Bronchial epithelial cell (primary cell): ENCODE data around the gene TIA1. TPM values are rescaled to one million over a fixed set of nuclear protein-coding genes. Genes with fewer than 3 reads are reported as not detected.
"Not testable (repeated sequence)": the region's sequence is repeated elsewhere in the genome, so short reads cannot be mapped to it uniquely, and the experiment has no call there.

Source experiments
- DNase-seq: peaks from one replicate; pipeline ENCODE4 v3.0.0-alpha.2; 2010; ENCODE audit warnings: low read depth
- FAIRE-seq: peaks from 2 replicates; lab custom pipeline; 2011; peaks lifted over from hg19 to GRCh38; lab: Jason Lieb, UNC
- H3K27me3 ChIP-seq: 2 replicates; pipeline ENCODE4 v1.5.1; 2011; ENCODE audit warnings: low read length; ENCODE audit not compliant: control insufficient read depth, insufficient read depth
- H3K36me3 ChIP-seq: 2 replicates; pipeline ENCODE4 v1.5.1; 2011; ENCODE audit warnings: low read length; ENCODE audit not compliant: control insufficient read depth, insufficient read depth
- H3K4me3 ChIP-seq: 2 replicates; pipeline ENCODE4 v1.5.1; 2011; ENCODE audit warnings: mild to moderate bottlenecking, low read depth, low read length, control low read depth
- CTCF ChIP-seq: IDR thresholded peaks from 2 replicates; pipeline ENCODE4 v1.5.1; 2011; ENCODE audit warnings: mild to moderate bottlenecking, moderate library complexity, low read length, control low read depth, inconsistent platforms; ENCODE audit not compliant: insufficient read depth, severe bottlenecking
- total RNA-seq: library from RNA; depleted of rRNA; stranded (reverse); fragments of >200 nt; gene quantifications from 2 replicates; pipeline ENCODE4 v1.2.1, GENCODE V29; 2014

Gene TIA1
- total RNA-seq, 1 donor from 2014 or later = 58.7 TPM

GRCh38 chr2:70182689-70183088, 65.7 kb downstream of the TIA1 start:
- no peak for TF ChIP-seq CTCF
- peaks cover 6% of the 10 kb centered on the region for H3K36me3 ChIP-seq
- DNase-seq = no peak
- no peaks in the 10 kb centered on the region for H3K27me3 ChIP-seq
- no peak for FAIRE-seq
- no peak overlapping the region for H3K4me3 ChIP-seq

GRCh38 chr2:70181363-70181956, 67.0 kb downstream of the TIA1 start:
- DNase-seq (no peak), FAIRE-seq (no peak)
- TF ChIP-seq CTCF = no peak
- H3K36me3 ChIP-seq = peaks cover 9% of the 10 kb centered on the region
- H3K4me3 ChIP-seq = no peak overlapping the region
- H3K27me3 ChIP-seq = no peaks in the 10 kb centered on the region

GRCh38 chr2:70173520-70173919, 74.9 kb downstream of the TIA1 start:
- no peak for FAIRE-seq
- peaks cover 5% of the 10 kb centered on the region for H3K36me3 ChIP-seq
- no peaks in the 10 kb centered on the region for H3K27me3 ChIP-seq
- no peak overlapping the region for H3K4me3 ChIP-seq
- no peak for TF ChIP-seq CTCF
- peak; percentile 35 for DNase-seq

- DNase-seq, H3K27me3 ChIP-seq, H3K4me3 ChIP-seq, H3K36me3 ChIP-seq, FAIRE-seq: not testable (repeated sequence)
Observed at GRCh38 chr2:70169654-70170245, 78.7 kb downstream of the TIA1 start.

GRCh38 chr2:70161069-70161534, 87.3 kb downstream of the TIA1 start:
- DNase-seq (peak; percentile 68), FAIRE-seq (no peak)
- Histone ChIP-seq H3K36me3 (peaks cover 3% of the 10 kb centered on the region), H3K27me3 (no peaks in the 10 kb centered on the region), H3K4me3 (no peak overlapping the region)
- no peak for TF ChIP-seq CTCF

GRCh38 chr2:70160545-70160944, 87.9 kb downstream of the TIA1 start:
- DNase-seq = no peak
- Histone ChIP-seq H3K36me3 (peaks cover 3% of the 10 kb centered on the region), H3K27me3 (no peaks in the 10 kb centered on the region), H3K4me3 (no peak overlapping the region)
- no peak for FAIRE-seq
- no peak for TF ChIP-seq CTCF

Other genes with a start within 250 kb of the TIA1 start
- gene PCBP1, start 161.2 kb downstream of the TIA1 start, total RNA-seq = 17.1 and 17.5 TPM in 2 replicates
- 14.5 and 17.9 TPM in 2 replicates for gene C2orf42, start 57.6 kb downstream of the TIA1 start, total RNA-seq
- 30.9 and 31.1 TPM in 2 replicates for gene PCYOX1, start 9.5 kb upstream of the TIA1 start, total RNA-seq
- 182 and 210 TPM in 2 replicates for gene SNRPG, start 45.1 kb upstream of the TIA1 start, total RNA-seq
- 21.5 and 23.4 TPM in 2 replicates for gene FAM136A, start 53.4 kb upstream of the TIA1 start, total RNA-seq